IPS-NIHi11 (cell line): ENCODE results near the gene SYTL4.

ENCODE experiments used
- DNase-seq: peaks from one replicate; pipeline ENCODE4 v3.0.0; 2012; ENCODE audit warnings: mixed read lengths, low spot score

Gene SYTL4

GRCh38 chrX:100687546-100687945, 44.4 kb downstream of the SYTL4 start:
- no peak for DNase-seq

- no peak for DNase-seq
Observed at GRCh38 chrX:100687128-100687527, 44.8 kb downstream of the SYTL4 start.

- no peak for DNase-seq
Observed at GRCh38 chrX:100685997-100686305, 46.0 kb downstream of the SYTL4 start.

GRCh38 chrX:100685284-100685996, 46.5 kb downstream of the SYTL4 start:
- DNase-seq = peak; percentile 62

GRCh38 chrX:100682939-100683338, 49.0 kb downstream of the SYTL4 start:
- no peak for DNase-seq

- no peak for DNase-seq
Observed at GRCh38 chrX:100681599-100681998, 50.3 kb downstream of the SYTL4 start.

GRCh38 chrX:100680756-100681155, 51.2 kb downstream of the SYTL4 start:
- no peak for DNase-seq

GRCh38 chrX:100677611-100678181, 54.2 kb downstream of the SYTL4 start:
- DNase-seq = no peak

- DNase-seq = no peak
Observed at GRCh38 chrX:100674705-100675104, 57.2 kb downstream of the SYTL4 start.

GRCh38 chrX:100673397-100673953, 58.4 kb downstream of the SYTL4 start:
- DNase-seq = no peak

- no peak for DNase-seq
Observed at GRCh38 chrX:100672966-100673365, 59.0 kb downstream of the SYTL4 start.

GRCh38 chrX:100663642-100664041, 68.3 kb downstream of the SYTL4 start:
- DNase-seq = no peak

- no peak for DNase-seq
Observed at GRCh38 chrX:100662796-100663195, 69.1 kb downstream of the SYTL4 start.

- no peak for DNase-seq
Observed at GRCh38 chrX:100662170-100662569, 69.8 kb downstream of the SYTL4 start.

- DNase-seq = no peak
Observed at GRCh38 chrX:100659431-100660137, 72.3 kb downstream of the SYTL4 start.

GRCh38 chrX:100658941-100659381, 73.0 kb downstream of the SYTL4 start:
- no peak for DNase-seq

- peak; percentile 29 for DNase-seq
Observed at GRCh38 chrX:100654261-100654660, 77.7 kb downstream of the SYTL4 start.

- DNase-seq = no peak
Observed at GRCh38 chrX:100652266-100652665, 79.7 kb downstream of the SYTL4 start.

- DNase-seq = no peak
Observed at GRCh38 chrX:100650841-100651240, 81.1 kb downstream of the SYTL4 start.

GRCh38 chrX:100649550-100650356, 82.2 kb downstream of the SYTL4 start:
- peak; percentile 20 for DNase-seq

GRCh38 chrX:100648458-100649417, 83.2 kb downstream of the SYTL4 start:
- no peak for DNase-seq
